ENCODE measurements around the gene LIPG. TPM values are rescaled to one million over a fixed set of nuclear protein-coding genes. Genes with fewer than 3 reads are reported as not detected.
"Not testable (repeated sequence)": the region's sequence is repeated elsewhere in the genome, so short reads cannot be mapped to it uniquely, and the experiment has no call there.

Gene LIPG
- total and polyA plus RNA-seq, 8 donors: 0.39 to 8.2 (median 1.1) TPM

- 69 to 78% methylated on average over 4 of the region's 4 CpGs for WGBS, 2 donors
- Histone ChIP-seq H3K27me3 (no peaks in the 10 kb centered on the region), H3K9me3 (no peaks in the 10 kb centered on the region), H3K27ac (no peak overlapping the region), H3K4me3 (no peak overlapping the region), H3K4me1 (peaks cover 0 to 8% (median 0%) of the 10 kb centered on the region in 3 donors), H3K36me3 (no peaks in the 10 kb centered on the region)
- TF ChIP-seq, protein P1, sequence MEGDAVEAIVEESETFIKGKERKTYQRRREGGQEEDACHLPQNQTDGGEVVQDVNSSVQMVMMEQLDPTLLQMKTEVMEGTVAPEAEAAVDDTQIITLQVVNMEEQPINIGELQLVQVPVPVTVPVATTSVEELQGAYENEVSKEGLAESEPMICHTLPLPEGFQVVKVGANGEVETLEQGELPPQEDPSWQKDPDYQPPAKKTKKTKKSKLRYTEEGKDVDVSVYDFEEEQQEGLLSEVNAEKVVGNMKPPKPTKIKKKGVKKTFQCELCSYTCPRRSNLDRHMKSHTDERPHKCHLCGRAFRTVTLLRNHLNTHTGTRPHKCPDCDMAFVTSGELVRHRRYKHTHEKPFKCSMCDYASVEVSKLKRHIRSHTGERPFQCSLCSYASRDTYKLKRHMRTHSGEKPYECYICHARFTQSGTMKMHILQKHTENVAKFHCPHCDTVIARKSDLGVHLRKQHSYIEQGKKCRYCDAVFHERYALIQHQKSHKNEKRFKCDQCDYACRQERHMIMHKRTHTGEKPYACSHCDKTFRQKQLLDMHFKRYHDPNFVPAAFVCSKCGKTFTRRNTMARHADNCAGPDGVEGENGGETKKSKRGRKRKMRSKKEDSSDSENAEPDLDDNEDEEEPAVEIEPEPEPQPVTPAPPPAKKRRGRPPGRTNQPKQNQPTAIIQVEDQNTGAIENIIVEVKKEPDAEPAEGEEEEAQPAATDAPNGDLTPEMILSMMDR (IDR thresholded peaks at IDR 0.05): no peak
- ATAC-seq (no peak), DNase-seq (no peak), FAIRE-seq (no peak)
- intact Hi-C loops (cut with DNase I): loop anchor here in 1 of 3 donors (5.0 kb wide), 1 partner anchor 302 kb away; no protein-coding TSS in a partner anchor
Measured at GRCh38 chr18:49555641-49556040, 6.2 kb upstream of the LIPG start.

GRCh38 chr18:49558356-49558755 lies 3.5 kb upstream of the LIPG start:
- peaks cover 0 to 3% (median 0%) of the 10 kb centered on the region in 4 donors for H3K27me3 ChIP-seq
- no peak overlapping the region for H3K4me3 ChIP-seq
- no peak for ATAC-seq
- WGBS, 2 donors: 63 to 86% methylated on average over 3 of the region's 3 CpGs
- H3K4me1 ChIP-seq: peaks cover 0 to 19% (median 0%) of the 10 kb centered on the region in 3 donors
- FAIRE-seq: no peak
- intact Hi-C loops (cut with DNase I): loop anchor here in 1 of 3 donors (5.0 kb wide), 1 partner anchor 299 kb away; no protein-coding TSS in a partner anchor
- H3K9me3 ChIP-seq: no peaks in the 10 kb centered on the region
- DNase-seq: no peak
- TF ChIP-seq, protein P1 (IDR thresholded peaks at IDR 0.05): no peak
- no peaks in the 10 kb centered on the region for H3K36me3 ChIP-seq
- no peak overlapping the region for H3K27ac ChIP-seq

GRCh38 chr18:49559326-49559931 lies 2.4 kb upstream of the LIPG start:
- not testable (repeated sequence) for DNase-seq, H3K27me3 ChIP-seq, H3K4me3 ChIP-seq

GRCh38 chr18:49560277-49560623 lies 1.6 kb upstream of the LIPG start:
- no peak for ATAC-seq
- no peaks in the 10 kb centered on the region for H3K9me3 ChIP-seq
- TF ChIP-seq, protein P1 (IDR thresholded peaks at IDR 0.05): no peak
- 5 to 6% methylated on average over 3 of the region's 3 CpGs for WGBS, 2 donors
- H3K4me3 ChIP-seq: peak overlapping the region in 1 of 4 donors; percentile 45
- no peak overlapping the region for H3K27ac ChIP-seq
- H3K4me1 ChIP-seq: peaks cover 0 to 20% (median 0%) of the 10 kb centered on the region in 3 donors
- peaks cover 0 to 3% (median 0%) of the 10 kb centered on the region in 4 donors for H3K27me3 ChIP-seq
- no peak for FAIRE-seq
- H3K36me3 ChIP-seq: no peaks in the 10 kb centered on the region
- DNase-seq: no peak
- intact Hi-C loops (cut with DNase I): loop anchor here in 2 of 3 donors (10.0 kb wide), 2 partner anchors 205 to 295 kb away; no protein-coding TSS in a partner anchor

More at GRCh38 chr18:49559326-49559931, 2.4 kb upstream of the LIPG start:
- peak; percentile 39 for FAIRE-seq
- not testable (repeated sequence) for H3K36me3 ChIP-seq, H3K27ac ChIP-seq, H3K9me3 ChIP-seq
- TF ChIP-seq, protein P1 (IDR thresholded peaks at IDR 0.05): peak in 3 of 4 donors; percentile 23 to 27 (median 26)
- H3K4me1 ChIP-seq: peaks cover 0 to 19% (median 0%) of the 10 kb centered on the region in 3 donors
- ATAC-seq: peak; percentile 47 to 61 (median 49)
- 66 to 76% methylated on average over 16 of the region's 16 CpGs for WGBS, 2 donors
- intact Hi-C loops (cut with DNase I): loop anchor here in 1 of 3 donors (5.0 kb wide), 1 partner anchor 298 kb away; no protein-coding TSS in a partner anchor
